Osteocyte (in vitro differentiated cells): ENCODE data around the gene MYL12A. TPM values are rescaled to one million over a fixed set of nuclear protein-coding genes. Genes with fewer than 3 reads are reported as not detected.
"Not testable (repeated sequence)": the region's sequence is repeated elsewhere in the genome, so short reads cannot be mapped to it uniquely, and the experiment has no call there.

Experiments used
- DNase-seq: peaks from one replicate; pipeline ENCODE4 v3.0.0; 2021; ENCODE audit warnings: mixed read lengths; ENCODE audit not compliant: unreplicated experiment; ENCODE audit errors: extremely low spot score
- H3K27ac Mint-ChIP-seq: one replicate; pipeline ENCODE4 v1.8.0; 2021; ENCODE audit warnings: mild to moderate bottlenecking, mixed read lengths; ENCODE audit not compliant: unreplicated experiment
- H3K27me3 Mint-ChIP-seq: one replicate; pipeline ENCODE4 v1.8.0; 2021; ENCODE audit warnings: mixed read lengths; ENCODE audit not compliant: unreplicated experiment
- H3K36me3 Mint-ChIP-seq: one replicate; pipeline ENCODE4 v1.8.0; 2021; ENCODE audit warnings: mixed read lengths; ENCODE audit not compliant: unreplicated experiment
- H3K4me1 Mint-ChIP-seq: one replicate; pipeline ENCODE4 v1.8.0; 2021; ENCODE audit warnings: mixed read lengths; ENCODE audit not compliant: unreplicated experiment
- H3K4me3 Mint-ChIP-seq: one replicate; pipeline ENCODE4 v1.8.0; 2021; ENCODE audit warnings: mild to moderate bottlenecking, moderate library complexity, mixed read lengths; ENCODE audit not compliant: unreplicated experiment
- H3K9me3 Mint-ChIP-seq: one replicate; pipeline ENCODE4 v1.8.0; 2021; ENCODE audit warnings: mixed read lengths; ENCODE audit not compliant: unreplicated experiment
- total RNA-seq: library from RNA; stranded (reverse); gene quantifications from 2 replicates; pipeline ENCODE4 v1.2.1, GENCODE V29; 2021
- TF ChIP-seq, protein P1 (sequence below): fragments of 200-600 bp; sonication (generic); IDR thresholded peaks from 2 replicates; pipeline ENCODE4 v1.5.0; 2021; ENCODE audit warnings: antibody characterized with exemption, mild to moderate bottlenecking, moderate library complexity

MYL12A gene
- total RNA-seq, 1 donor from 2014 or later, result 500 TPM

- Mint-ChIP-seq H3K4me3 (no peak within 1 kb of the TSS), H3K4me1 (peaks cover 39% of the 10 kb centered on the region), H3K27me3 (no peaks in the 10 kb centered on the region), H3K36me3 (no peaks in the 10 kb centered on the region), H3K27ac (peak within 1 kb of the TSS; percentile 45), H3K9me3 (peaks cover 4% of the 10 kb centered on the region)
- DNase-seq, result peak; percentile 32
- TF ChIP-seq, protein P1, sequence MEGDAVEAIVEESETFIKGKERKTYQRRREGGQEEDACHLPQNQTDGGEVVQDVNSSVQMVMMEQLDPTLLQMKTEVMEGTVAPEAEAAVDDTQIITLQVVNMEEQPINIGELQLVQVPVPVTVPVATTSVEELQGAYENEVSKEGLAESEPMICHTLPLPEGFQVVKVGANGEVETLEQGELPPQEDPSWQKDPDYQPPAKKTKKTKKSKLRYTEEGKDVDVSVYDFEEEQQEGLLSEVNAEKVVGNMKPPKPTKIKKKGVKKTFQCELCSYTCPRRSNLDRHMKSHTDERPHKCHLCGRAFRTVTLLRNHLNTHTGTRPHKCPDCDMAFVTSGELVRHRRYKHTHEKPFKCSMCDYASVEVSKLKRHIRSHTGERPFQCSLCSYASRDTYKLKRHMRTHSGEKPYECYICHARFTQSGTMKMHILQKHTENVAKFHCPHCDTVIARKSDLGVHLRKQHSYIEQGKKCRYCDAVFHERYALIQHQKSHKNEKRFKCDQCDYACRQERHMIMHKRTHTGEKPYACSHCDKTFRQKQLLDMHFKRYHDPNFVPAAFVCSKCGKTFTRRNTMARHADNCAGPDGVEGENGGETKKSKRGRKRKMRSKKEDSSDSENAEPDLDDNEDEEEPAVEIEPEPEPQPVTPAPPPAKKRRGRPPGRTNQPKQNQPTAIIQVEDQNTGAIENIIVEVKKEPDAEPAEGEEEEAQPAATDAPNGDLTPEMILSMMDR, result no peak
Measured at GRCh38 chr18:3219631-3220335, 27.8 kb upstream of the MYL12A start, which contains the start of gene MYOM1. Gene MYOM1 (minus strand): TSS chr18:3219968. CDS start chr18:3215223, 4,745 bp downstream.

- not testable (repeated sequence) for H3K4me3 Mint-ChIP-seq, H3K9me3 Mint-ChIP-seq, H3K36me3 Mint-ChIP-seq, H3K27me3 Mint-ChIP-seq, H3K27ac Mint-ChIP-seq
- DNase-seq, result peak; percentile 3
- peaks cover 39% of the 10 kb centered on the region for H3K4me1 Mint-ChIP-seq
Measured at GRCh38 chr18:3220868-3221267, 26.7 kb upstream of the MYL12A start.

GRCh38 chr18:3221496-3221895 lies 26.1 kb upstream of the MYL12A start:
- H3K27me3 Mint-ChIP-seq, result no peaks in the 10 kb centered on the region
- no peak overlapping the region for H3K27ac Mint-ChIP-seq
- no peak overlapping the region for H3K4me3 Mint-ChIP-seq
- no peaks in the 10 kb centered on the region for H3K36me3 Mint-ChIP-seq
- peaks cover 39% of the 10 kb centered on the region for H3K4me1 Mint-ChIP-seq
- H3K9me3 Mint-ChIP-seq, result peaks cover 4% of the 10 kb centered on the region
- TF ChIP-seq, protein P1, result no peak
- DNase-seq, result peak; percentile 7

DNA sequence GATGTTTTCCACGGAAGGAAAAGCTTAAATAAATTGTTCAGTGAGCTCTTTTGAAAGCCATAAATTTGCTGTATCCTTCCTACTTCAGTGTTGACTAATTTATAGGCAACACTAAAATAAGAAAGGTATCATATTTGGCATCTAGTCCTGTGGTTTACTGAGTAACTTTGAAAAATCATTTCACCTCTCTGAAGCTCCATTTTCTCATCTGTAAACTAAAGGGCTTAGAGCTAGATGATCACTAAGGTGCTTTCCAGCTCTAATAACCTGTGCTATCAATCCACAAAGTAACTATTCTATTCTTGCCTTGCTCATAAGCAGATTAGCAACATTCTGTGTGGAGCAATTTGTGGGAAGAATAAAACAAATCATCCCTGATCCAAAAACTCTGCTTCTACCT lies 24.2 kb upstream of the MYL12A start:
- H3K4me1 Mint-ChIP-seq, result peaks cover 23% of the 10 kb centered on the region
- no peak for DNase-seq
- no peak overlapping the region for H3K27ac Mint-ChIP-seq
- no peaks in the 10 kb centered on the region for H3K27me3 Mint-ChIP-seq
- TF ChIP-seq, protein P1, result no peak
- H3K9me3 Mint-ChIP-seq, result no peaks in the 10 kb centered on the region
- no peak overlapping the region for H3K4me3 Mint-ChIP-seq
- H3K36me3 Mint-ChIP-seq, result no peaks in the 10 kb centered on the region

- no peak overlapping the region for H3K4me3 Mint-ChIP-seq
- TF ChIP-seq, protein P1, result no peak
- no peaks in the 10 kb centered on the region for H3K36me3 Mint-ChIP-seq
- no peaks in the 10 kb centered on the region for H3K9me3 Mint-ChIP-seq
- H3K27ac Mint-ChIP-seq, result no peak overlapping the region
- H3K4me1 Mint-ChIP-seq, result peaks cover 14% of the 10 kb centered on the region
- no peaks in the 10 kb centered on the region for H3K27me3 Mint-ChIP-seq
- DNase-seq, result peak; percentile 48
Measured at GRCh38 chr18:3224223-3224622, 23.4 kb upstream of the MYL12A start.
